ENCODE results near the gene VRK3. TPM values are rescaled to one million over a fixed set of nuclear protein-coding genes. Genes with fewer than 3 reads are reported as not detected.

Gene VRK3
- total RNA-seq, 1 experiment from 2014 or later: 33.4 TPM

DNA sequence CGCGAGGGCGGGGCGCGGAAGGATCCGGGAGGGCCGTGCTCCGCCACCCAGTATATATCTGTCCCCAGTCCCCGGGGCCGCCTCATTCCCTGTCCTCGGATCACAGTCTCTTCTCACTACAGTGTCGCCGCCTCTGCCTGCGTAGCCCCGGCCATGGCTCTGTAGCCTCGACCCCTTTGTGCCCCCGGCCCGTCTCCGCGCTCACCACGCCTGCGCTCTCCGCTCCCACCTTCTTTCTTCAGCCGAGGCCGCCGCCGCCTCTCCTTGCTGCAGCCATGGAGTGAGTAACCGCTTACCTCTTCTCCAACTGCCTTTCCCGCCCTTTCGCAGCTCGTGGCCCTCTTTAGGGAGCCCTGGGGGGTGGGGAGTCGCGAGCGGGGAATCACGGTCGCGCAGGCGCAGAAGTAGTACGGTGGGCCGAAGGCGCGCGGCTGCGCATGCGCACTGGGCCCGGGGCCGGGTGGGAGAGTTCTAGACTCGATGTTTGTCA lies 96.0 kb downstream of the VRK3 start, which contains the start of the genes ATF5 and NUP62 (continued):
- TF ChIP-seq, protein P1, sequence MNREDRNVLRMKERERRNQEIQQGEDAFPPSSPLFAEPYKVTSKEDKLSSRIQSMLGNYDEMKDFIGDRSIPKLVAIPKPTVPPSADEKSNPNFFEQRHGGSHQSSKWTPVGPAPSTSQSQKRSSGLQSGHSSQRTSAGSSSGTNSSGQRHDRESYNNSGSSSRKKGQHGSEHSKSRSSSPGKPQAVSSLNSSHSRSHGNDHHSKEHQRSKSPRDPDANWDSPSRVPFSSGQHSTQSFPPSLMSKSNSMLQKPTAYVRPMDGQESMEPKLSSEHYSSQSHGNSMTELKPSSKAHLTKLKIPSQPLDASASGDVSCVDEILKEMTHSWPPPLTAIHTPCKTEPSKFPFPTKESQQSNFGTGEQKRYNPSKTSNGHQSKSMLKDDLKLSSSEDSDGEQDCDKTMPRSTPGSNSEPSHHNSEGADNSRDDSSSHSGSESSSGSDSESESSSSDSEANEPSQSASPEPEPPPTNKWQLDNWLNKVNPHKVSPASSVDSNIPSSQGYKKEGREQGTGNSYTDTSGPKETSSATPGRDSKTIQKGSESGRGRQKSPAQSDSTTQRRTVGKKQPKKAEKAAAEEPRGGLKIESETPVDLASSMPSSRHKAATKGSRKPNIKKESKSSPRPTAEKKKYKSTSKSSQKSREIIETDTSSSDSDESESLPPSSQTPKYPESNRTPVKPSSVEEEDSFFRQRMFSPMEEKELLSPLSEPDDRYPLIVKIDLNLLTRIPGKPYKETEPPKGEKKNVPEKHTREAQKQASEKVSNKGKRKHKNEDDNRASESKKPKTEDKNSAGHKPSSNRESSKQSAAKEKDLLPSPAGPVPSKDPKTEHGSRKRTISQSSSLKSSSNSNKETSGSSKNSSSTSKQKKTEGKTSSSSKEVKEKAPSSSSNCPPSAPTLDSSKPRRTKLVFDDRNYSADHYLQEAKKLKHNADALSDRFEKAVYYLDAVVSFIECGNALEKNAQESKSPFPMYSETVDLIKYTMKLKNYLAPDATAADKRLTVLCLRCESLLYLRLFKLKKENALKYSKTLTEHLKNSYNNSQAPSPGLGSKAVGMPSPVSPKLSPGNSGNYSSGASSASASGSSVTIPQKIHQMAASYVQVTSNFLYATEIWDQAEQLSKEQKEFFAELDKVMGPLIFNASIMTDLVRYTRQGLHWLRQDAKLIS (CRISPR knock-in tag; IDR thresholded peaks at IDR 0.05; ENCODE audit: borderline replicate concordance): no peak
- TF ChIP-seq, protein P2, sequence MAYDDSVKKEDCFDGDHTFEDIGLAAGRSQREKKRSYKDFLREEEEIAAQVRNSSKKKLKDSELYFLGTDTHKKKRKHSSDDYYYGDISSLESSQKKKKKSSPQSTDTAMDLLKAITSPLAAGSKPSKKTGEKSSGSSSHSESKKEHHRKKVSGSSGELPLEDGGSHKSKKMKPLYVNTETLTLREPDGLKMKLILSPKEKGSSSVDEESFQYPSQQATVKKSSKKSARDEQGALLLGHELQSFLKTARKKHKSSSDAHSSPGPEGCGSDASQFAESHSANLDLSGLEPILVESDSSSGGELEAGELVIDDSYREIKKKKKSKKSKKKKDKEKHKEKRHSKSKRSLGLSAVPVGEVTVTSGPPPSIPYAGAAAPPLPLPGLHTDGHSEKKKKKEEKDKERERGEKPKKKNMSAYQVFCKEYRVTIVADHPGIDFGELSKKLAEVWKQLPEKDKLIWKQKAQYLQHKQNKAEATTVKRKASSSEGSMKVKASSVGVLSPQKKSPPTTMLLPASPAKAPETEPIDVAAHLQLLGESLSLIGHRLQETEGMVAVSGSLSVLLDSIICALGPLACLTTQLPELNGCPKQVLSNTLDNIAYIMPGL (CRISPR knock-in tag; IDR thresholded peaks at IDR 0.05): peak; percentile 77; the same call in 1 of the 2 replicates
- TF ChIP-seq SMAD3 (CRISPR knock-in tag; IDR thresholded peaks at IDR 0.05; ENCODE audit: borderline replicate concordance): peak; percentile 94
- TF ChIP-seq TP53 (CRISPR knock-in tag; IDR thresholded peaks at IDR 0.05): peak; percentile 81; the same call in 1 of the 2 replicates
- TF ChIP-seq, protein P3, sequence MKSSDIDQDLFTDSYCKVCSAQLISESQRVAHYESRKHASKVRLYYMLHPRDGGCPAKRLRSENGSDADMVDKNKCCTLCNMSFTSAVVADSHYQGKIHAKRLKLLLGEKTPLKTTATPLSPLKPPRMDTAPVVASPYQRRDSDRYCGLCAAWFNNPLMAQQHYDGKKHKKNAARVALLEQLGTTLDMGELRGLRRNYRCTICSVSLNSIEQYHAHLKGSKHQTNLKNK (CRISPR knock-in tag; IDR thresholded peaks at IDR 0.05): no peak
- TF ChIP-seq ELF4 (CRISPR knock-in tag; IDR thresholded peaks at IDR 0.05; ENCODE audit: low read depth): 0 out of 2 replicates have a peak, but pooled peaks have one; percentile 78
- TF ChIP-seq ZNF317 (CRISPR knock-in tag; IDR thresholded peaks at IDR 0.05; ENCODE audit: borderline replicate concordance, low read depth): no peak; the same call in 1 of the 2 replicates
- TF ChIP-seq ESRRA (CRISPR knock-in tag; IDR thresholded peaks at IDR 0.05; ENCODE audit: borderline replicate concordance): no peak
- TF ChIP-seq ZNF396 (CRISPR knock-in tag; IDR thresholded peaks at IDR 0.05; ENCODE audit: borderline replicate concordance): no peak
- TF ChIP-seq SMAD4 (CRISPR knock-in tag; IDR thresholded peaks at IDR 0.05): peak; percentile 31; the same call in 1 of the 2 replicates
- TF ChIP-seq, protein P4, sequence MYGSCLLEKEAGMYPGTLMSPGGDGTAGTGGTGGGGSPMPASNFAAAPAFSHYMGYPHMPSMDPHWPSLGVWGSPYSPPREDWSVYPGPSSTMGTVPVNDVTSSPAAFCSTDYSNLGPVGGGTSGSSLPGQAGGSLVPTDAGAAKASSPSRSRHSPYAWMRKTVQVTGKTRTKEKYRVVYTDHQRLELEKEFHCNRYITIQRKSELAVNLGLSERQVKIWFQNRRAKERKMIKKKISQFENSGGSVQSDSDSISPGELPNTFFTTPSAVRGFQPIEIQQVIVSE (CRISPR knock-in tag; IDR thresholded peaks at IDR 0.05; ENCODE audit: borderline replicate concordance): no peak
- no peak for TF ChIP-seq SOX15 (CRISPR knock-in tag; IDR thresholded peaks at IDR 0.05)
- TF ChIP-seq ZNF263 (CRISPR knock-in tag; IDR thresholded peaks at IDR 0.05; ENCODE audit: low read depth): peak; percentile 36; the same call in 1 of the 2 replicates
- TF ChIP-seq MYBL2 (CRISPR knock-in tag; IDR thresholded peaks at IDR 0.05): peak; percentile 96
- TF ChIP-seq, protein P5, sequence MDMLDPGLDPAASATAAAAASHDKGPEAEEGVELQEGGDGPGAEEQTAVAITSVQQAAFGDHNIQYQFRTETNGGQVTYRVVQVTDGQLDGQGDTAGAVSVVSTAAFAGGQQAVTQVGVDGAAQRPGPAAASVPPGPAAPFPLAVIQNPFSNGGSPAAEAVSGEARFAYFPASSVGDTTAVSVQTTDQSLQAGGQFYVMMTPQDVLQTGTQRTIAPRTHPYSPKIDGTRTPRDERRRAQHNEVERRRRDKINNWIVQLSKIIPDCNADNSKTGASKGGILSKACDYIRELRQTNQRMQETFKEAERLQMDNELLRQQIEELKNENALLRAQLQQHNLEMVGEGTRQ (CRISPR knock-in tag; IDR thresholded peaks at IDR 0.05): 0 out of 2 replicates have a peak, but pooled peaks have one; percentile 14
- TF ChIP-seq, protein P6, sequence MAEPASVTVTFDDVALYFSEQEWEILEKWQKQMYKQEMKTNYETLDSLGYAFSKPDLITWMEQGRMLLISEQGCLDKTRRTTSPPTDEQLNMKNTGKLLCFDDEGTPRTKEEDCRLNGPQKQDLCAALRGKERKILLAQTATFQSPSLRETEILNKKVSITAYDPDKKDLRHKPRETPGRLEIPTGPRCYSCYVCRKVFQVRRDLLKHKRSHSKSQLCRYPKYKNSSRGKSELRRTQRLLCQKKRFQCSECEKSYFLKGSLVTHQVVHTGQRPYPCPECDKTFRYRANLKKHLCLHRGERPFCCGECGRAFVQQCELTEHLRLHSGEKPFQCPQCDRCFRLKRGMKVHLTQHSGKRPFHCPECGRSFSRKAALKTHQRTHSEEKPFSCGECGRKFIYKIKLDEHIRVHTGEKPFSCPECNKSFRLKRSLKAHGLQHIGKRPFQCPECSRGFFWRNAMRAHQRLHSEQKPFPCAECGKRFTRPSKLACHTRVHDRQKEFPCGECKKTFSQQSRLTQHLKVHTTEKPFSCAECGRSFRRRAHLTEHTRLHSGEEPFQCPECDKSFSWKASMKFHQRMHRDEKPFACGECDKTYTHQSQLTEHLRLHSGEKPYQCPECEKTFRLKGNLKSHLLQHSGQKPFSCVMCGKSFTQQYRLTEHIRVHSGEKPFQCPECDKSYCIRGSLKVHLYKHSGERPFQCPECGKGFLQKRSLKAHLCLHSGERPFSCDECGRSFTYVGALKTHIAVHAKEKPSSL (CRISPR knock-in tag; conservative IDR thresholded peaks at IDR 0.05): no peak
- TF ChIP-seq ETV6 (CRISPR knock-in tag; IDR thresholded peaks at IDR 0.05): peak; percentile 88
- TF ChIP-seq NR1H2 (CRISPR knock-in tag; IDR thresholded peaks at IDR 0.05): no peak; the same call in 1 of the 2 replicates
- TF ChIP-seq JAZF1 (CRISPR knock-in tag; IDR thresholded peaks at IDR 0.05): no peak
- TF ChIP-seq NFATC4 (CRISPR knock-in tag; IDR thresholded peaks at IDR 0.05): 0 out of 2 replicates have a peak, but pooled peaks have one; percentile 35
- TF ChIP-seq, protein P7, sequence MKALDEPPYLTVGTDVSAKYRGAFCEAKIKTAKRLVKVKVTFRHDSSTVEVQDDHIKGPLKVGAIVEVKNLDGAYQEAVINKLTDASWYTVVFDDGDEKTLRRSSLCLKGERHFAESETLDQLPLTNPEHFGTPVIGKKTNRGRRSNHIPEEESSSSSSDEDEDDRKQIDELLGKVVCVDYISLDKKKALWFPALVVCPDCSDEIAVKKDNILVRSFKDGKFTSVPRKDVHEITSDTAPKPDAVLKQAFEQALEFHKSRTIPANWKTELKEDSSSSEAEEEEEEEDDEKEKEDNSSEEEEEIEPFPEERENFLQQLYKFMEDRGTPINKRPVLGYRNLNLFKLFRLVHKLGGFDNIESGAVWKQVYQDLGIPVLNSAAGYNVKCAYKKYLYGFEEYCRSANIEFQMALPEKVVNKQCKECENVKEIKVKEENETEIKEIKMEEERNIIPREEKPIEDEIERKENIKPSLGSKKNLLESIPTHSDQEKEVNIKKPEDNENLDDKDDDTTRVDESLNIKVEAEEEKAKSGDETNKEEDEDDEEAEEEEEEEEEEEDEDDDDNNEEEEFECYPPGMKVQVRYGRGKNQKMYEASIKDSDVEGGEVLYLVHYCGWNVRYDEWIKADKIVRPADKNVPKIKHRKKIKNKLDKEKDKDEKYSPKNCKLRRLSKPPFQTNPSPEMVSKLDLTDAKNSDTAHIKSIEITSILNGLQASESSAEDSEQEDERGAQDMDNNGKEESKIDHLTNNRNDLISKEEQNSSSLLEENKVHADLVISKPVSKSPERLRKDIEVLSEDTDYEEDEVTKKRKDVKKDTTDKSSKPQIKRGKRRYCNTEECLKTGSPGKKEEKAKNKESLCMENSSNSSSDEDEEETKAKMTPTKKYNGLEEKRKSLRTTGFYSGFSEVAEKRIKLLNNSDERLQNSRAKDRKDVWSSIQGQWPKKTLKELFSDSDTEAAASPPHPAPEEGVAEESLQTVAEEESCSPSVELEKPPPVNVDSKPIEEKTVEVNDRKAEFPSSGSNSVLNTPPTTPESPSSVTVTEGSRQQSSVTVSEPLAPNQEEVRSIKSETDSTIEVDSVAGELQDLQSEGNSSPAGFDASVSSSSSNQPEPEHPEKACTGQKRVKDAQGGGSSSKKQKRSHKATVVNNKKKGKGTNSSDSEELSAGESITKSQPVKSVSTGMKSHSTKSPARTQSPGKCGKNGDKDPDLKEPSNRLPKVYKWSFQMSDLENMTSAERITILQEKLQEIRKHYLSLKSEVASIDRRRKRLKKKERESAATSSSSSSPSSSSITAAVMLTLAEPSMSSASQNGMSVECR (CRISPR knock-in tag; IDR thresholded peaks at IDR 0.05; ENCODE audit: borderline replicate concordance): 0 out of 2 replicates have a peak, but pooled peaks have one; percentile 41
- TF ChIP-seq, protein P8, sequence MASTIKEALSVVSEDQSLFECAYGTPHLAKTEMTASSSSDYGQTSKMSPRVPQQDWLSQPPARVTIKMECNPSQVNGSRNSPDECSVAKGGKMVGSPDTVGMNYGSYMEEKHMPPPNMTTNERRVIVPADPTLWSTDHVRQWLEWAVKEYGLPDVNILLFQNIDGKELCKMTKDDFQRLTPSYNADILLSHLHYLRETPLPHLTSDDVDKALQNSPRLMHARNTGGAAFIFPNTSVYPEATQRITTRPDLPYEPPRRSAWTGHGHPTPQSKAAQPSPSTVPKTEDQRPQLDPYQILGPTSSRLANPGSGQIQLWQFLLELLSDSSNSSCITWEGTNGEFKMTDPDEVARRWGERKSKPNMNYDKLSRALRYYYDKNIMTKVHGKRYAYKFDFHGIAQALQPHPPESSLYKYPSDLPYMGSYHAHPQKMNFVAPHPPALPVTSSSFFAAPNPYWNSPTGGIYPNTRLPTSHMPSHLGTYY (CRISPR knock-in tag; IDR thresholded peaks at IDR 0.05): no peak
- no peak for TF ChIP-seq ZNF423 (CRISPR knock-in tag; IDR thresholded peaks at IDR 0.05)
- TF ChIP-seq RORB (CRISPR knock-in tag; IDR thresholded peaks at IDR 0.05): no peak

Measured in WTC11 (cell line).